GM19023 (cell line): Measurements from ENCODE around the gene SPINK14.

Source experiments
- ATAC-seq: cut with Tn5 transposase; IDR thresholded peaks from one replicate; pipeline ENCODE4 v1.9.1; 2021; ENCODE audit warnings: mild to moderate bottlenecking, moderate library complexity; ENCODE audit not compliant: unreplicated experiment

The SPINK14 gene, protein sequence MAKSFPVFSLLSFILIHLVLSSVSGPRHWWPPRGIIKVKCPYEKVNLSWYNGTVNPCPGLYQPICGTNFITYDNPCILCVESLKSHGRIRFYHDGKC

DNA sequence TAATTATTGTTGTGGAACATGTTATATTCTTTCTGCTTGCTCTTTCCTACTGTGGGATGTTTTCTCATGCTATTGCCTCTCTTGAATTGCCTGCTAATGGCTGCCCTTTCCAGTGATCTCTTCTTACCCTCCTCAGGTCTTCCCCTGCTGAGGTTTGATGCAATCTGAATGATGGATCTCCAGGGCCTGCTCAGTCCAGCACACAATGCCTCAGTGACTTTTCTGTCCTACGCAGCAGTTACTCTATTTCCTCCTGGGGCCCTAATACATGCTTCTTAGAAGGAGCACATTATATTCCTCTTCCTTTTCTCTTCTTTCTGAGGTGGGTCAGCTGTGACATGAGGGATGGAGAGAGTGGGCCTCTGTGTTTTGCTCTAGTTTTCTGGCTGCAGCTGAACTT is at the start of gene SPINK14:
SPINK14 (plus strand) TSS at position 301 of the 400 bp plus-strand sequence. CDS start 1,187 bp downstream, outside the sequence.
- ATAC-seq, result no peak

- ATAC-seq, result no peak
Observed at GRCh38 chr5:148120317-148120716, 48.0 kb upstream of the SPINK14 start.

DNA sequence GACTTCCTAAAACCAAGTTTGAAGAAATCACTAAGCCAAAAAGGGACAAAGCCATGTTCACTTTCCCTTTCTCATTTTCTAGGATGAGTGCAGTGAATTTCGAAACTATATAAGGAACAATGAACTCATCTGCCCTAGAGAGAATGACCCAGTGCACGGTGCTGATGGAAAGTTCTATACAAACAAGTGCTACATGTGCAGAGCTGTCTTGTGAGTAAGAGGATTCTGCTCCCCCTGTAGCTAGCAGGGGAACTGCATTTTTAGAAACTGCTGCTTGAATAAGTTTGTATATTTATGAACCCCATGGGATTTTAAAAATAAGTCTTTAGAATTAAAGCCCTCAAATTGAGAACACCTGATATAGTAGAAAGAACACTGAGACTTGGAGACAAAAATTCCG is 42.7 kb upstream of the SPINK14 start:
- no peak for ATAC-seq

DNA sequence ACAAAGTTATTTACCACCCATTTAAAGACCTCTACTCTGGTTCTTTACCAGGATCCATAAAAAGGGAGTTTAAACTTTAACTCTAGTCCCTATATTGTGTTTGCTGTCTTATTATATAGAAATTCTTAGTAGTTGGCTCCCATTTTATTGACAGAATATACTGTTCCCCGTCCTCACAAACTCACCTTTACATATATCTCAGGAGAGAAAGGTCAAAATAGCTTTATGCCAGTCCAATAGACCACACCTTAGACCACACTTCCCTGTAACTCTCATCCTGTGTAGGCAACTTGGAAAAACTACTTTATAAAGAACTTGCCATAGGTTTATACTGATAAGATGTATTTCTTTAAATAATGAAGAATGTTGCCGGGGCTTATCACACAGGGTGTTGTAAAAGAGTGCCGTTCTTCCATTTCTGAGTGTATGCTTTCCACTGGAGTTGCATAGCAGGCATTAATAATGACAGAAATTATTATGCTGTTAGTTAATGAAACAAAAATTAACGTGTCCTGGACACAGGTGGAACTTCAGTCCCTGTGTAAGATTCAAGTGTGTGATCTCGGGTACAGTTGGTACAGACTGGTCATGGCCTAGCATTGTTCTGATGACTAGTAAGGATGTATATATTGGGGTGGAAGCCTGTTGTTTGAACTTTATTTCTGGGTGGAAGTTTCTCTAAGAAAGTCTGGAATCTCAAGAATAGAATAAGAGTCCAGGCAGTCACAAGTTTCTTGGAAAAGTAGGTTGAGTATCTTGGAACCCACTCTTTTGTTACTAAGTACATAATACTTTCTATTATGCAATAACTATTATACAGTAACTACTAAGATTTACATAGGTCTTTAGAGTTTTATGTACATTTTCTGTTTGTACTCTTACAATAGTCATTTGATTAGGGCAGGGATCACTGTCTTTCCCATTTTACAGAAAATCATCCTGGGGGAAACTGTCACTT is 33.0 kb upstream of the SPINK14 start:
- ATAC-seq, result no peak

DNA sequence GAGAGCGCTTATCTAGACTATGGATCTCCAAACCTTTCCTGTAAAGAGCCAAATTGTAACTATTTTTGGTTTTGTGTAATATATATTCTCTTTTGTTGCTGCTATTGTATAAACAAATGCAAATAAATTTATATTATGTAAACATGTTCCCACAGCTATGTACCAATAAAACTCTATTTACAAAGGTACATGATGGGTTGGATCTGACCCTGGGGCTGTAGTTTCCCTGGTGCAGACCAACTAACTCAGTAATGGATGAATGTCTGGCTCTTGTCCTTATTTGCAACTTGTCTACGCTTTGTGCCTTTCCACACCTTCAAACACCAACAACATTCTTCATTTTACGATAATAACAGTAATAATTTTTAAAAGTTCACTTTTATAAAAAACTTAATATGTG is 27.5 kb upstream of the SPINK14 start:
- no peak for ATAC-seq

DNA sequence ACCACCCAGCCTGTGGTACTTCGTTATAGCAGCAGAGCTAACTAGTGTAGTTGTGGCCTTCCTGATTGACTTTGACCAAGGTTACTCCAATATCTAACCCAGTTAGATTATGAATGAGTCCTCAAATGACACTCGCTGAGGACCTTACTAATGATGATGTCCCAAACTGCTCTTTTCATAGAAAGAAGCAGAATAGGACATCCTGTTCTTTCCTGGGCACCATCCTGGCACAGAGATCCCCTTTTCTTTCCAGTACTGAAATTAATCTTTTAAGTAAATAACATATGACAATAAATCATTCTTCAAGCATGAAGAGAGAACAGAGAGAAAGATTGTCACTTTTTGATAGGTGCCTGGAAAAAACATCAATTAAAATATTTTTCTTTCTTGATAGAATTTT is 26.7 kb upstream of the SPINK14 start:
- no peak for ATAC-seq

DNA sequence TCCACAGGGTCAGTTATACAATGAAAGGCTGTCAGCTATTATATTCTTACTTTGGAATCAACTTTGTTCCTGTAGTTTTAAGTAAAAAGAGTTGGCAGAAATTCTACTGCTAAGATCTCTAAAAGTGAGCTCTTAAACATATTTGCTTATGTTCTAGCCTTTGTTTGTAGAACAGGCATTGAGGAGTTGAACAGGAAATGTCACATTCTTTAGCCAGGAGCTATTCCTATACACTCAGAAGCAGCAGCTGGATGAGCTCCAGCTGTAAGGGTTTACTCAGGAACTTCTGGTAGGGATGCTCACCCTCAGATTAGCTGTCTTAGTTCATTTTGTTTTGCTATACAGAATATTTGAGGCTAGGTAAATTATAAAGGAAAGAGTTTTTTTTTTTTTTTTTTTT is 22.4 kb upstream of the SPINK14 start:
- no peak for ATAC-seq

- ATAC-seq, result no peak
Observed at GRCh38 chr5:148146487-148146886, 21.9 kb upstream of the SPINK14 start.

DNA sequence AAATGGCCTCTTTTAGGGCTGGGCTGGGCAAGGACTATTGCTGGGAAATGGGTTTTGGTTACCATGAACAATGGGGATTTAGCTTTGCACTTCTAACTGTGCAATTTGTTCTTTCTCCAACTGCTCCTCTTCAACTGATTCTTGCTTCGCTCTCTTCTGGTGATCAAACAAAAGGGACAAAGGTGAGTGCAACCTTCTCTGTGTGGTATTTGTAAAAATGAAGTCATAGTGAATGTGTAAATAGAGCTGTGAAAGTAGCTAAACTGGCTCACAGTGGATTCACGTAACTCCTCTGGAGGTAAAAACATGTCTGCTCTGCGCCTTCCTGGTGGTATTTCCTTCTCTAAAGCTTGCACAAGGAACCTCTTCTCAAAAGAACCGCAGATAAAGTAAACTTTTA is 20.9 kb upstream of the SPINK14 start:
- ATAC-seq, result no peak

DNA sequence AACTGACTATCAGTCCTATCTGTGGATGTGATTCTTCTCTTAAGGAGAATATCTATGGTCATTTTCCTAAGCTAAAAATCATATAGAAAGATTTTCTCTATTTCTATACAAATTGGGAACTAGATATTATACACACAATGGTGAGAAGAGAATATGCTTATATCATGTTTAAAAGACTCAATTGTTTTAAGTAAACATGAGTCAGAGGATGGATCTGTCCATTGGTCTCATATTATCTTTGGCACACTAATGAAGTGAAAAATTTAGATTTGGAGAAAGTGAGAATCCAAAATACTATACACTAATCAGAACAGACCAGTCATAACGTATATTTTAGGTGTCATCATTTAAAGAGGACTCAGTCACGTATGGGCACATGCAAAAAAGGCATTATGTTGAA is 16.5 kb upstream of the SPINK14 start:
- ATAC-seq, result no peak

DNA sequence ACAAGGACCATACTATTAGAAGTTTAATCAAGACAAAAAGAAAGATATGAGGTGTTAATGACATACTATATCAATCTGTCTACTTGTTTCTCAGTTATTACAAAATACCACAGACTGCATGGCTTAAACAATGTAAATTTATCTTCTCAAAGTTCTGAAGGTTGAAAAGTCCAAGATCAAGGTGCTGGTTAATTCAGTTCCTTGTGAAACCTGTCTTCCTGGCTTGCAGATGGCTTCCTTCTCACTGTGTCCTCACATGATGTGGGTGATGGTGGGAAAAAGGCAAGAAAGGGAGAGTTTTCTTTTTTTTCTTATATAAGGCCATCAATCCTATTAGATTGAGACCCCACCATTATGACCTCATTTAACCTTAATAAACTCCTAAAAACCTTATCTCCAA is 15.6 kb upstream of the SPINK14 start:
- ATAC-seq, result no peak

- no peak for ATAC-seq
Observed at GRCh38 chr5:148156609-148157008, 11.7 kb upstream of the SPINK14 start.

- no peak for ATAC-seq
Observed at GRCh38 chr5:148162038-148162437, 6.3 kb upstream of the SPINK14 start.

GRCh38 chr5:148163345-148163744 is 5.0 kb upstream of the SPINK14 start:
- ATAC-seq, result no peak

- ATAC-seq, result no peak
Observed at GRCh38 chr5:148166550-148167283, 1.6 kb upstream of the SPINK14 start.

- no peak for ATAC-seq
Observed at GRCh38 chr5:148172377-148172776, 4.0 kb downstream of the SPINK14 start.

GRCh38 chr5:148176480-148176879 is 8.1 kb downstream of the SPINK14 start:
- ATAC-seq, result no peak

DNA sequence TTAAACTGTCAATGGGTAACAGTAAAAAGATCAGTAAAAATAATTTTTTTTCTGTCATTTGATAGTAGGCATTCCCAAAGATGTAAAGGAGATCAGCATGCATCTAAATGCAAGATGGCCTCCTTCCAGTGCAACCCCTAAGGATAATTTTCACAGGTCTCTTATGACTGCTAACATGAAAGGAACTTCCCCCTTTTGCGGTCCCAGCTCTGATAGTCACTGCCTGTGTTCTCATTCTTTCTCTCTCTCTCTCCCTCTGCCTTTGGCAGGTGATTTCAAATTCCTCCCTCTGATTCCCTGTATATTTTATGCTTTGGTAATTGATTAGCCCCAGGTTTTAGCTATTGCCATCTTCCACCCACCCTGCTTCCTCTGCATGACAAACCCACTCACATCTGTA is 8.9 kb downstream of the SPINK14 start:
- ATAC-seq, result no peak

GRCh38 chr5:148179234-148179824 is 11.0 kb downstream of the SPINK14 start:
- ATAC-seq, result no peak

GRCh38 chr5:148186248-148187003 is 18.1 kb downstream of the SPINK14 start:
- no peak for ATAC-seq

DNA sequence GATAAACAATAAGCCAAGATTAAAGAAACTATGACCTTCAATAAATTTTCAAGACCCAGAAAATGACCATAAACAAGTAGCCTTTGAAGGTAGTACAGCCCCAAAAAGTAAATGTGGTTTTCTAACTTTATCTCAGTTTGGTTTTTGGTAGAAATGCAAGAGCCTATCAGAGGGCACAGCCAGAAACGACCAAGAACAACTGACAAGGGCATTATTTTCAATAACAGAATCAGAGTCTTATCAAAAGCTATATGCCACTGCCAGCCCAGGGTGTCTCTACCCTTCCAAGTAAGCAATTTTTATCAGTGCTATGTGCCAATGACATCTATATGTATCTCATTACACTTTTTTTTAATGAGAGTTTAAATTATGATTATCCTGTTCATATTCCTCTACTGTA is 22.7 kb downstream of the SPINK14 start:
- no peak for ATAC-seq
